SK-N-SH (cell line): ENCODE measurements around the gene PPP1R3G.

Experiments used
- CTCF ChIP-seq: fragments of 200-600 bp; sonication (generic); IDR thresholded peaks from 2 replicates; pipeline ENCODE4 v1.6.1; 2017; ENCODE audit warnings: antibody characterized with exemption, mild to moderate bottlenecking, moderate library complexity
- ELF1 ChIP-seq: IDR thresholded peaks from 2 replicates; pipeline ENCODE4 v1.4.0; 2012
- GABPA ChIP-seq: IDR thresholded peaks from 2 replicates; pipeline ENCODE4 v1.4.0; 2012; ENCODE audit warnings: low read depth, mild to moderate bottlenecking
- RAD21 ChIP-seq: IDR thresholded peaks from 2 replicates; pipeline ENCODE4 v1.6.1; 2012; ENCODE audit warnings: mild to moderate bottlenecking, low read length
- REST ChIP-seq: IDR thresholded peaks from 2 replicates; pipeline ENCODE4 v1.6.1; 2012; ENCODE audit warnings: mild to moderate bottlenecking, low read depth, low read length, moderate library complexity
- SIN3A ChIP-seq: IDR thresholded peaks from 2 replicates; pipeline ENCODE4 v1.6.1; 2012; ENCODE audit warnings: low read depth, mild to moderate bottlenecking, low read length, moderate library complexity, borderline replicate concordance
- SMC3 ChIP-seq: IDR thresholded peaks from 2 replicates; pipeline ENCODE4 v1.6.1; 2012; ENCODE audit warnings: low read depth, low read length, improper control_type of control experiment
- YY1 ChIP-seq: IDR thresholded peaks from 2 replicates; pipeline ENCODE4 v1.4.0; 2012; ENCODE audit warnings: low read depth, mild to moderate bottlenecking
- ZBTB33 ChIP-seq: IDR thresholded peaks from 2 replicates; pipeline ENCODE4 v1.4.0; 2012; ENCODE audit warnings: low read depth, borderline replicate concordance

- TF ChIP-seq CTCF (no peak), YY1 (no peak), GABPA (no peak), ELF1 (no peak), SMC3 (no peak), REST (no peak), RAD21 (no peak), ZBTB33 (no peak), SIN3A (no peak)
Measured at GRCh38 chr6:5105146-5105545, 20.0 kb downstream of the PPP1R3G start.
